ENCODE data around the gene SNCA.

SNCA gene

DNA sequence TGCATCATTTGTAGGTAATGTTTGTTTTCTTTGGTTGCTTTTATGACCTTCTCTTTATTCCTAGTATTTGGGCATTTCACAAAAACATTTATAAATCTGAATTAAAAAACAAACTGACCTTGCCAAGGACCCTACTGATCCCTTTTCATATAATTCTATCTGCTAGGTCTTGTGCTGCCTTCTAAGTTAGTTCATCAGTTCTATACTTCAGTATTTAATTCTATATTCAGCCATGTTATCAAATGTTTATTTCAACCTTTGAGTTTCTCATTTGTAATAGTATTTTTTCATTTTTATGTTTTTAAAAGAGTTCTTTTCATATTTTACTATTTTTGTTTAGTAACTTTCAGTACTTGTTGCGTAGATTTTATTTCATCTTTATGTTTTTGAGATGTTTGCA is 155.3 kb downstream of the SNCA start:
- no peak for DNase-seq (ENCODE audit: low read depth)
- in situ Hi-C loops (cut with HindIII; ENCODE audit: low sequenced_read_pairs) = no loop called here
- TF ChIP-seq, protein P1, sequence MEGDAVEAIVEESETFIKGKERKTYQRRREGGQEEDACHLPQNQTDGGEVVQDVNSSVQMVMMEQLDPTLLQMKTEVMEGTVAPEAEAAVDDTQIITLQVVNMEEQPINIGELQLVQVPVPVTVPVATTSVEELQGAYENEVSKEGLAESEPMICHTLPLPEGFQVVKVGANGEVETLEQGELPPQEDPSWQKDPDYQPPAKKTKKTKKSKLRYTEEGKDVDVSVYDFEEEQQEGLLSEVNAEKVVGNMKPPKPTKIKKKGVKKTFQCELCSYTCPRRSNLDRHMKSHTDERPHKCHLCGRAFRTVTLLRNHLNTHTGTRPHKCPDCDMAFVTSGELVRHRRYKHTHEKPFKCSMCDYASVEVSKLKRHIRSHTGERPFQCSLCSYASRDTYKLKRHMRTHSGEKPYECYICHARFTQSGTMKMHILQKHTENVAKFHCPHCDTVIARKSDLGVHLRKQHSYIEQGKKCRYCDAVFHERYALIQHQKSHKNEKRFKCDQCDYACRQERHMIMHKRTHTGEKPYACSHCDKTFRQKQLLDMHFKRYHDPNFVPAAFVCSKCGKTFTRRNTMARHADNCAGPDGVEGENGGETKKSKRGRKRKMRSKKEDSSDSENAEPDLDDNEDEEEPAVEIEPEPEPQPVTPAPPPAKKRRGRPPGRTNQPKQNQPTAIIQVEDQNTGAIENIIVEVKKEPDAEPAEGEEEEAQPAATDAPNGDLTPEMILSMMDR (IDR thresholded peaks at IDR 0.05; ENCODE audit: low read depth, low read length, missing control alignments) = no peak
- H3K4me3 ChIP-seq (ENCODE audit: low read depth, low read length) = no peak overlapping the region

DNA sequence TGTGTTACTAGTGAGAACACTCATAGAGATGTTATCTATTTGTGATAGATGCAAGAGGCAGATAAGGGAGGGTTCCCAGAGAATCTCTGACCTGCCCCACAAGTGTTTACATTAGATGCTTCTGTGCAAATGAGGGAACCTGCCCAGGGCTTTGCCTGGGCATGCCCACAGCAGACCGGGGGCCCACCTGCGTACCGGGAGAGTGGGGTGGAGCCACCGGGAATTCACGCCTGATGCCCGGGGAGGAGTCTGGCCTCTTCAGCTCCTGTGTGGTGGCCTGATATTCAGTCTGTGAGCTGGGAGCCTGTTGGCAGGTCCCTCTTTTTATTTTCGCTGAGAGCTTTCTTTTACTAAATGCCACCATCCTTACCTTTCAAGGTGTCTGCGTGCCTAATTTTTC is 155.7 kb downstream of the SNCA start:
- in situ Hi-C loops (cut with HindIII; ENCODE audit: low sequenced_read_pairs) = no loop called here
- DNase-seq (ENCODE audit: low read depth) = no peak
- TF ChIP-seq, protein P1 (IDR thresholded peaks at IDR 0.05; ENCODE audit: low read depth, low read length, missing control alignments) = no peak
- no peak overlapping the region for H3K4me3 ChIP-seq (ENCODE audit: low read depth, low read length)

DNA sequence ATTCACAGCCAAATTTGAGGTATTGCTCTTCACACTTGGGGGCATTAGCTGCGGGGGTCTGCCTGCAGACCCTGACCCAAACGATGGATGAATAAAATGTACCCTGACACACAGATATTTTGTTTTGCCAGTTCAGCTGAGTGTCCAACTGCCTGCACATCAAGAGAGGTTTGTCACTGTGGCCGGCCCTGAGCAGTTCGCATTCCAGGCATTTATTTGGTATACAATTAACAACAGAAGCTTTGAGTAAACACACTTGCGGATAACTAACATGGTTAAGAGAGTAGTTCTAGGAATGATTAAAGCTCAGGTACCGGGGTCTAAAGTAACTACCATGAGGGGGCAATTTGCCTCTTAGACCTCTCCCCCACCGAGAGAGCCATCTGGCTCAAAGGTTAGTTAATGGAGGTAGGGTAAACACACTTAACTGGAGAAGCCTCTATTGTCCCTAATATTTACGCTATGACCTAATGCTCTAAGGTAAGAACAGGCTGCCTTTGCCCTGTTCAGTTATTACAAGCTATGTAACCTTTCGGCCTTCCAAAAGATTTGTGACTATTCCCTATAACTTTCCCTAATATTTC is 162.0 kb downstream of the SNCA start:
- TF ChIP-seq, protein P1 (IDR thresholded peaks at IDR 0.05; ENCODE audit: low read depth, low read length, missing control alignments) = no peak

More for the DNA sequence above, 162.0 kb downstream of the SNCA start:
- H3K4me3 ChIP-seq (ENCODE audit: low read depth, low read length) = no peak overlapping the region
- in situ Hi-C loops (cut with HindIII; ENCODE audit: low sequenced_read_pairs) = loop anchor here (25.0 kb wide), 1 partner anchor 187 kb away; no protein-coding TSS in a partner anchor
- DNase-seq (ENCODE audit: low read depth) = no peak

Data from astrocyte of the cerebellum (primary cell).